ENCODE data around the gene MAP7D2. TPM values are rescaled to one million over a fixed set of nuclear protein-coding genes. Genes with fewer than 3 reads are reported as not detected.

The MAP7D2 gene
- total and polyA plus RNA-seq, 2 of the 13 experiments (the other 11 are each of a cell fraction or from before 2014, with no cell fraction given) = 9.6 to 10.5 TPM

GRCh38 chrX:19991350-19991718 lies 125.4 kb downstream of the MAP7D2 start (continued):
- TF ChIP-seq ZNF710 (CRISPR knock-in tag; IDR thresholded peaks at IDR 0.05; ENCODE audit: borderline replicate concordance) (no peak), RARA (CRISPR knock-in tag; IDR thresholded peaks at IDR 0.05) (no peak), ZNF720 (CRISPR knock-in tag; IDR thresholded peaks at IDR 0.05) (no peak), ZNF296 (CRISPR knock-in tag; conservative IDR thresholded peaks at IDR 0.05) (no peak), ZNF780A (CRISPR knock-in tag; IDR thresholded peaks at IDR 0.05) (no peak), ZBTB3 (CRISPR knock-in tag; IDR thresholded peaks at IDR 0.05; ENCODE audit: borderline replicate concordance, low read depth) (no peak), HDAC2 (CRISPR knock-in tag; IDR thresholded peaks at IDR 0.05) (no peak), ZNF878 (CRISPR knock-in tag; IDR thresholded peaks at IDR 0.05) (no peak), ARID4A (CRISPR knock-in tag; IDR thresholded peaks at IDR 0.05; ENCODE audit: borderline replicate concordance) (no peak), ZNF598 (CRISPR knock-in tag; IDR thresholded peaks at IDR 0.05; ENCODE audit: borderline replicate concordance) (no peak), ZNF160 (CRISPR knock-in tag; IDR thresholded peaks at IDR 0.05) (no peak), EZH2 (conservative IDR thresholded peaks at IDR 0.05; ENCODE audit: low read depth, low read length) (no peak), HMGXB4 (CRISPR knock-in tag; IDR thresholded peaks at IDR 0.05; ENCODE audit: borderline replicate concordance in 1 of 2, low read depth in 1 of 2) (0 out of 4 replicates have a peak, but pooled peaks of 1 of the 2 experiments have one; percentile 3), NFATC3 (CRISPR knock-in tag; IDR thresholded peaks at IDR 0.05) (no peak), NR1H2 (CRISPR knock-in tag; IDR thresholded peaks at IDR 0.05; ENCODE audit: borderline replicate concordance, low read depth) (no peak), ZNF367 (CRISPR knock-in tag; IDR thresholded peaks at IDR 0.05; ENCODE audit: borderline replicate concordance) (no peak), ARID3A (IDR thresholded peaks at IDR 0.05; ENCODE audit: low read depth, low read length) (no peak), KAT8 (CRISPR knock-in tag; IDR thresholded peaks at IDR 0.05) (0 out of 2 replicates have a peak, but pooled peaks have one; percentile 9), SRY (CRISPR knock-in tag; IDR thresholded peaks at IDR 0.05) (no peak), ZFY (CRISPR knock-in tag; IDR thresholded peaks at IDR 0.05) (peak; percentile 12; the same call in 1 of the 2 replicates), GABPB1 (CRISPR knock-in tag; IDR thresholded peaks at IDR 0.05) (no peak), ZNF501 (CRISPR knock-in tag; IDR thresholded peaks at IDR 0.05) (no peak)

Measured in HepG2 (cell line).